ENCODE results near the gene TTC23. TPM values are rescaled to one million over a fixed set of nuclear protein-coding genes. Genes with fewer than 3 reads are reported as not detected.

TTC23 gene
- total RNA-seq, 1 donor from 2014 or later: 45.3 TPM

- Histone ChIP-seq H3K4me2 (no peak overlapping the region), H3K27ac (no peak overlapping the region), H3K4me1 (no peaks in the 10 kb centered on the region), H3K36me3 (no peaks in the 10 kb centered on the region), H3K79me2 (ENCODE audit: low read depth) (no peaks in the 10 kb centered on the region), H3K27me3 (no peaks in the 10 kb centered on the region), H4K20me1 (ENCODE audit: low read depth) (no peaks in the 10 kb centered on the region), H3K9ac (no peak overlapping the region), H2AFZ (replicated peaks) (no peak overlapping the region), H3K4me3 (no peak overlapping the region), H3F3A (ENCODE audit: low read depth) (no peaks in the 10 kb centered on the region), H3K9me3 (ENCODE audit: low read depth) (no peaks in the 10 kb centered on the region)
- no peak for DNase-seq (ENCODE audit: low spot score)
- Mint-ChIP-seq H3K9me3 (no peaks in the 10 kb centered on the region), H3K36me3 (peaks cover 16% of the 10 kb centered on the region), H3K4me3 (no peak overlapping the region), H3K4me1 (no peaks in the 10 kb centered on the region), H3K27me3 (ENCODE audit: insufficient read depth, low read depth) (peaks cover 3% of the 10 kb centered on the region), H3K27ac (no peak overlapping the region)
- TF ChIP-seq CTCF (IDR thresholded peaks at IDR 0.05) (no peak), EZH2phosphoT487 (IDR thresholded peaks at IDR 0.05) (no peak), EZH2 (IDR thresholded peaks at IDR 0.05) (no peak)
These were observed 79.5 kb downstream of the TTC23 start for GRCh38 chr15:99169769-99170311.

GRCh38 chr15:99168601-99169580 is 80.5 kb downstream of the TTC23 start:
- Histone ChIP-seq H3K36me3 (no peaks in the 10 kb centered on the region), H3K9me3 (ENCODE audit: low read depth) (no peaks in the 10 kb centered on the region), H3K9ac (no peak overlapping the region), H3K4me3 (no peak overlapping the region), H3K27me3 (no peaks in the 10 kb centered on the region), H3K4me2 (no peak overlapping the region), H2AFZ (replicated peaks) (no peak overlapping the region), H3F3A (ENCODE audit: low read depth) (no peaks in the 10 kb centered on the region), H3K79me2 (ENCODE audit: low read depth) (no peaks in the 10 kb centered on the region), H3K4me1 (no peaks in the 10 kb centered on the region), H4K20me1 (ENCODE audit: low read depth) (no peaks in the 10 kb centered on the region), H3K27ac (no peak overlapping the region)
- Mint-ChIP-seq H3K27ac (peak overlapping the region; percentile 17), H3K9me3 (no peaks in the 10 kb centered on the region), H3K4me3 (no peak overlapping the region), H3K36me3 (peaks cover 15% of the 10 kb centered on the region), H3K27me3 (ENCODE audit: insufficient read depth, low read depth) (peaks cover 3% of the 10 kb centered on the region), H3K4me1 (no peaks in the 10 kb centered on the region)
- no peak for DNase-seq (ENCODE audit: low spot score)
- no peak for TF ChIP-seq CTCF (IDR thresholded peaks at IDR 0.05)
- TF ChIP-seq EZH2 (IDR thresholded peaks at IDR 0.05): no peak
- TF ChIP-seq EZH2phosphoT487 (IDR thresholded peaks at IDR 0.05): no peak

GRCh38 chr15:99167640-99168039 is 81.7 kb downstream of the TTC23 start:
- Histone ChIP-seq H3K9ac (no peak overlapping the region), H3F3A (ENCODE audit: low read depth) (no peaks in the 10 kb centered on the region), H3K4me1 (no peaks in the 10 kb centered on the region), H3K27ac (no peak overlapping the region), H3K4me2 (no peak overlapping the region), H3K4me3 (no peak overlapping the region), H3K9me3 (ENCODE audit: low read depth) (no peaks in the 10 kb centered on the region), H3K27me3 (no peaks in the 10 kb centered on the region), H3K79me2 (ENCODE audit: low read depth) (no peaks in the 10 kb centered on the region), H3K36me3 (no peaks in the 10 kb centered on the region), H2AFZ (replicated peaks) (no peak overlapping the region), H4K20me1 (ENCODE audit: low read depth) (no peaks in the 10 kb centered on the region)
- Mint-ChIP-seq H3K4me1 (no peaks in the 10 kb centered on the region), H3K4me3 (no peak overlapping the region), H3K36me3 (peaks cover 14% of the 10 kb centered on the region), H3K27ac (no peak overlapping the region), H3K9me3 (no peaks in the 10 kb centered on the region), H3K27me3 (ENCODE audit: insufficient read depth, low read depth) (peaks cover 5% of the 10 kb centered on the region)
- DNase-seq (ENCODE audit: low spot score): no peak
- TF ChIP-seq EZH2 (IDR thresholded peaks at IDR 0.05): no peak
- TF ChIP-seq CTCF (IDR thresholded peaks at IDR 0.05): no peak
- TF ChIP-seq EZH2phosphoT487 (IDR thresholded peaks at IDR 0.05): no peak

All from neural progenitor cell (in vitro differentiated cells).